Psoas muscle (tissue), 8 donors: ENCODE measurements around the gene XRCC1. TPM values are rescaled to one million over a fixed set of nuclear protein-coding genes. Genes with fewer than 3 reads are reported as not detected.

Experiments used
- ATAC-seq, 4 donors: fragments of 200-7000 bp; cut with Tn5 transposase; one replicate each; pipeline ENCODE4 v1.9.1; 2020; ENCODE audit warnings: moderate library complexity in 3 of 4, mild to moderate bottlenecking in 2 of 4
- DNase-seq, 2 donors: peaks; one replicate each; pipeline ENCODE4 v3.0.0-alpha.2; 2020
- H3K27ac ChIP-seq: fragments of 200-600 bp; one replicate; pipeline ENCODE4 v1.8.0; 2022
- H3K27me3 ChIP-seq, 3 donors: fragments of 200-600 bp in 1 of 3; one replicate each; pipeline versions ENCODE4 v1.6.1 to v1.8.0; 2013 to 2022; ENCODE audit warnings: low read length in 2 of 3, mild to moderate bottlenecking in 2 of 3, moderate library complexity in 1 of 3; ENCODE audit not compliant: insufficient read depth in 3 of 3
- H3K36me3 ChIP-seq, 2 donors: fragments of 200-600 bp in 1 of 2; one replicate each; pipeline versions ENCODE4 v1.6.1 to v1.8.0; 2013 to 2022; ENCODE audit warnings: low read depth in 1 of 2, mild to moderate bottlenecking in 1 of 2, moderate library complexity in 1 of 2; ENCODE audit not compliant: insufficient read depth in 1 of 2
- H3K4me1 ChIP-seq: fragments of 200-600 bp; one replicate; pipeline ENCODE4 v1.8.0; 2022
- H3K4me3 ChIP-seq: fragments of 200-600 bp; one replicate; pipeline ENCODE4 v1.8.0; 2022; ENCODE audit warnings: mild to moderate bottlenecking
- H3K9me3 ChIP-seq: fragments of 200-600 bp; one replicate; pipeline ENCODE4 v1.8.0; 2022
- CTCF ChIP-seq: fragments of 200-600 bp; IDR thresholded peaks from one replicate; pipeline ENCODE4 v1.8.0; 2022; ENCODE audit warnings: antibody characterized with exemption
- WGBS, 3 donors: extraction: QIAGEN DNeasy Blood & Tissue Kit; methylation state at CpG; one replicate each; pipeline versions ENCODE4 v1.1.6 to v1.1.7; 2013; 5-methylcytosine and 5-hydroxymethylcytosine counted together
- intact Hi-C, 2 donors: fragments of 100-400 bp; cut with DNase I; formaldehyde crosslinking; loops; one replicate each; pipeline versions ENCODE4 v1.11.0 to v1.14.2; 2022
- polyA plus RNA-seq, 3 donors: library from polyadenylated mRNA; stranded (reverse); fragments of 200-250 nt; gene quantifications; one replicate each; pipeline ENCODE4 v1.2.3, GENCODE V29; 2013
- total RNA-seq, 4 donors: library from RNA; stranded (reverse); fragmentation: NEBNext Ultra II Directional in 2 of 4; extraction: Animal tissue kit (Norgen Biotek cat#: 25700) in 2 of 4; gene quantifications; one replicate each; pipeline versions ENCODE4 v1.2.1 to v1.2.4, GENCODE V29; 2021 to 2023
- donor health status: healthy with polysubstance abuse.
- donor health status: DM: no; HTN: no; CAD: no; lungs with moderate emphysema.
- donor health status: Bipolar disorder and iron deficiency.
- donor health status: healthy.
- donor health status: DM: yes; HTN: yes; CAD: no.
- donor health status: DM: no; HTN: no; CAD: no.
- donor health status: DM: no; HTN: no; CAD: no.
- donor health status: DM: yes; HTN: yes; CAD: no.

XRCC1 gene
- total and polyA plus RNA-seq, 7 donors: 12.7 to 22.1 (median 14.1) TPM

GRCh38 chr19:43616954-43617353, 41.6 kb upstream of the XRCC1 start:
- ATAC-seq: no peak
- Histone ChIP-seq H3K4me3 (no peak overlapping the region), H3K36me3 (peaks cover 0 to 24% of the 10 kb centered on the region in 2 donors), H3K9me3 (no peaks in the 10 kb centered on the region), H3K27ac (no peak overlapping the region), H3K4me1 (no peaks in the 10 kb centered on the region), H3K27me3 (no peaks in the 10 kb centered on the region)
- intact Hi-C loops: no loop called here
- TF ChIP-seq CTCF: no peak
- no peak for DNase-seq
- whole genome bisulfite sequencing, 3 donors: 80 to 95% (median 83%) methylated on average over 6 of the region's 6 CpGs

- Histone ChIP-seq H3K4me1 (no peaks in the 10 kb centered on the region), H3K9me3 (no peaks in the 10 kb centered on the region), H3K4me3 (no peak overlapping the region), H3K27ac (no peak overlapping the region), H3K27me3 (no peaks in the 10 kb centered on the region), H3K36me3 (peaks cover 0 to 29% of the 10 kb centered on the region in 2 donors)
- no peak for ATAC-seq
- no peak for DNase-seq
- intact Hi-C loops: no loop called here
- 77 to 92% (median 79%) methylated on average over 1 of the region's 1 CpG for WGBS, 3 donors
- no peak for TF ChIP-seq CTCF
Observed at GRCh38 chr19:43616306-43616705, 41.0 kb upstream of the XRCC1 start.

GRCh38 chr19:43612374-43612773, 37.0 kb upstream of the XRCC1 start:
- Histone ChIP-seq H3K9me3 (no peaks in the 10 kb centered on the region), H3K27ac (no peak overlapping the region), H3K4me3 (no peak overlapping the region), H3K4me1 (no peaks in the 10 kb centered on the region), H3K27me3 (no peaks in the 10 kb centered on the region), H3K36me3 (peaks cover 0 to 38% of the 10 kb centered on the region in 2 donors)
- intact Hi-C loops: no loop called here
- WGBS, 3 donors: 95 to 96% (median 96%) methylated on average over 12 of the region's 12 CpGs
- no peak for DNase-seq
- ATAC-seq: no peak
- no peak for TF ChIP-seq CTCF

GRCh38 chr19:43611788-43612187, 36.5 kb upstream of the XRCC1 start, which contains the start of gene SRRM5:
TSS of gene SRRM5 (plus strand) at chr19:43612088. CDS start at chr19:43612122, 34 bp downstream.
- Histone ChIP-seq H3K27ac (no peak within 1 kb of the TSS), H3K9me3 (no peaks in the 10 kb centered on the region), H3K4me1 (no peaks in the 10 kb centered on the region), H3K4me3 (no peak within 1 kb of the TSS), H3K36me3 (peaks cover 0 to 41% of the 10 kb centered on the region in 2 donors), H3K27me3 (no peaks in the 10 kb centered on the region)
- intact Hi-C loops: no loop called here
- no peak for TF ChIP-seq CTCF
- DNase-seq (no peak), ATAC-seq (no peak)
- 91 to 95% (median 94%) methylated on average over 3 of the region's 3 CpGs for WGBS, 3 donors

- Histone ChIP-seq H3K9me3 (no peaks in the 10 kb centered on the region), H3K27me3 (no peaks in the 10 kb centered on the region), H3K36me3 (peaks cover 0 to 42% of the 10 kb centered on the region in 2 donors), H3K27ac (no peak overlapping the region), H3K4me1 (no peaks in the 10 kb centered on the region), H3K4me3 (no peak overlapping the region)
- intact Hi-C loops: no loop called here
- ATAC-seq (no peak), DNase-seq (no peak)
- no peak for TF ChIP-seq CTCF
- 71 to 74% (median 74%) methylated on average over 3 of the region's 3 CpGs for WGBS, 3 donors
Observed at GRCh38 chr19:43610493-43610892, 35.2 kb upstream of the XRCC1 start.
